Transverse colon (tissue), 4 donors: Measurements from ENCODE around the gene TIAM1. TPM values are rescaled to one million over a fixed set of nuclear protein-coding genes. Genes with fewer than 3 reads are reported as not detected.

Experiments
- DNase-seq: peaks from one replicate; pipeline ENCODE4 v3.0.0-alpha.2; 2019
- H3K27ac ChIP-seq, 4 donors: fragments of 200-600 bp; sonication (generic); 2 replicates each; pipeline ENCODE4 v1.5.1; 2016 to 2018; ENCODE audit warnings: inconsistent platforms in 4 of 4
- H3K27me3 ChIP-seq: fragments of 200-600 bp; sonication (generic); 2 replicates; pipeline ENCODE4 v1.5.1; 2017; ENCODE audit warnings: inconsistent platforms
- H3K36me3 ChIP-seq, 4 donors: fragments of 200-600 bp; sonication (generic); 2 replicates each; pipeline ENCODE4 v1.5.1; 2017 to 2019; ENCODE audit warnings: inconsistent platforms in 4 of 4
- H3K4me1 ChIP-seq, 4 donors: fragments of 200-600 bp; sonication (generic); 2 replicates each; pipeline ENCODE4 v1.5.1; 2017 to 2020; ENCODE audit warnings: inconsistent platforms in 4 of 4
- H3K4me3 ChIP-seq, 4 donors: fragments of 200-600 bp; sonication (generic); 1 replicate in 1 of 4; 2 replicates in 3 of 4; pipeline versions ENCODE4 v1.5.1 to v1.6.1; 2017 to 2019; ENCODE audit warnings: inconsistent platforms in 4 of 4
- H3K9me3 ChIP-seq, 2 donors: fragments of 200-600 bp; sonication (generic); 2 replicates each; pipeline ENCODE4 v1.5.1; 2017 to 2019; ENCODE audit warnings: inconsistent platforms in 2 of 2
- EP300 ChIP-seq: sonication (generic); formaldehyde crosslinking; IDR thresholded peaks from one replicate; pipeline ENCODE4 v1.6.1; 2017; ENCODE audit warnings: antibody characterized with exemption, low read depth
- POLR2A ChIP-seq: fragments of 450-650 bp; IDR thresholded peaks from one replicate; pipeline ENCODE4 v1.6.1; 2016; ENCODE audit warnings: antibody characterized with exemption, mild to moderate bottlenecking, moderate library complexity
- POLR2AphosphoS5 ChIP-seq, 3 donors: sonication (generic); formaldehyde crosslinking; IDR thresholded peaks; one replicate each; pipeline ENCODE4 v1.6.1; 2016; ENCODE audit warnings: antibody characterized with exemption in 3 of 3
- WGBS, 2 donors: methylation state at CpG; one replicate each; pipeline ENCODE4 v1.1.5; 2018; ENCODE audit warnings: low coverage in 1 of 2; 5-methylcytosine and 5-hydroxymethylcytosine counted together
- in situ Hi-C, 4 donors: fragments of 200-750 bp; cut with MboI; loops; one replicate each; pipeline versions ENCODE4 v1.15.0 to v1.15.1; 2017; ENCODE audit warnings: low sequenced_read_pairs in 3 of 4, low pct_ligation_motif_present in 1 of 4, low pct_unique_long_range_greater_than_20kb in 1 of 4
- intact Hi-C: fragments of 100-400 bp; cut with DNase I; formaldehyde crosslinking; loops from one replicate; pipeline ENCODE4 v1.15.1; 2023; ENCODE audit warnings: low total_unique reads
- total RNA-seq, 4 donors: library from RNA; depleted of rRNA; stranded (reverse); fragments of >200 nt; gene quantifications; one replicate each; pipeline ENCODE4 v1.1.0, GENCODE V29; 2016
- TF ChIP-seq, protein P1 (sequence below), 5 experiments: fragments of 200-600 bp in 3 of 5; fragments of 450-650 bp in 2 of 5; sonication (generic) in 3 of 5; IDR thresholded peaks; 1 replicate in 2 of 5; 2 replicates in 3 of 5; pipeline ENCODE4 v1.5.1; 2016 to 2017; ENCODE audit warnings: antibody characterized with exemption in 5 of 5, inconsistent platforms in 3 of 5, mild to moderate bottlenecking in 2 of 5, moderate library complexity in 1 of 5

The TIAM1 gene
- total RNA-seq, 4 donors from 2014 or later = 4.5 to 18.9 (median 6.5) TPM

DNA sequence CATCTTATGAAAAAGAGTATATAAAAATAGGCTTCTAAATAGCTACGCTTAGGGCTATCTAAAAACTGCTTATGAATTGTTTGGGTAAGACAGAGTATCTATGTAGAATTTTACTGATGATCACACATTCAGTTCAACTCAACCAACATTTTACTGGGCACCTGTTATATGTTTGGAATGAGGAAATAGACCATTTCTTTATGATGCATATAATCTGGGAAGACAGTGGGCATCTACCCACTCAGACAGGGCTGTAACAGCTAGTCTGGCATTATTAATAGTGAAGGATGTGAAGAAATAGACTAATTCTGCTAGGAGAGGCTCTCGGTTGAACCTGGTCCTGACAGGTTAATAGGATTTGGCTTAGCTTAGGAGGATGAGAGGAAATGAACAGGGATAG is 56.9 kb downstream of the TIAM1 start:
- Histone ChIP-seq H3K9me3 (no peaks in the 10 kb centered on the region), H3K27ac (no peak overlapping the region), H3K36me3 (no peaks in the 10 kb centered on the region), H3K4me1 (no peaks in the 10 kb centered on the region), H3K27me3 (no peaks in the 10 kb centered on the region), H3K4me3 (no peak overlapping the region)
- 90 to 93% methylated on average over 1 to 2 of the region's 2 CpGs for WGBS, 2 donors
- in situ Hi-C loops (no loop called here), intact Hi-C loops (no loop called here)
- TF ChIP-seq, protein P1, sequence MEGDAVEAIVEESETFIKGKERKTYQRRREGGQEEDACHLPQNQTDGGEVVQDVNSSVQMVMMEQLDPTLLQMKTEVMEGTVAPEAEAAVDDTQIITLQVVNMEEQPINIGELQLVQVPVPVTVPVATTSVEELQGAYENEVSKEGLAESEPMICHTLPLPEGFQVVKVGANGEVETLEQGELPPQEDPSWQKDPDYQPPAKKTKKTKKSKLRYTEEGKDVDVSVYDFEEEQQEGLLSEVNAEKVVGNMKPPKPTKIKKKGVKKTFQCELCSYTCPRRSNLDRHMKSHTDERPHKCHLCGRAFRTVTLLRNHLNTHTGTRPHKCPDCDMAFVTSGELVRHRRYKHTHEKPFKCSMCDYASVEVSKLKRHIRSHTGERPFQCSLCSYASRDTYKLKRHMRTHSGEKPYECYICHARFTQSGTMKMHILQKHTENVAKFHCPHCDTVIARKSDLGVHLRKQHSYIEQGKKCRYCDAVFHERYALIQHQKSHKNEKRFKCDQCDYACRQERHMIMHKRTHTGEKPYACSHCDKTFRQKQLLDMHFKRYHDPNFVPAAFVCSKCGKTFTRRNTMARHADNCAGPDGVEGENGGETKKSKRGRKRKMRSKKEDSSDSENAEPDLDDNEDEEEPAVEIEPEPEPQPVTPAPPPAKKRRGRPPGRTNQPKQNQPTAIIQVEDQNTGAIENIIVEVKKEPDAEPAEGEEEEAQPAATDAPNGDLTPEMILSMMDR (IDR thresholded peaks at IDR 0.05) = no peak
- TF ChIP-seq POLR2A = no peak
- no peak for TF ChIP-seq EP300
- TF ChIP-seq POLR2AphosphoS5 (IDR thresholded peaks at IDR 0.05) = no peak
- DNase-seq = no peak

GRCh38 chr21:31286621-31287020 is 57.4 kb downstream of the TIAM1 start:
- no peak overlapping the region for H3K27ac ChIP-seq
- in situ Hi-C loops (no loop called here), intact Hi-C loops (no loop called here)
- H3K4me3 ChIP-seq = no peak overlapping the region
- H3K36me3 ChIP-seq = no peaks in the 10 kb centered on the region
- no peaks in the 10 kb centered on the region for H3K27me3 ChIP-seq
- no peaks in the 10 kb centered on the region for H3K9me3 ChIP-seq
- WGBS, 2 donors = 95% methylated on average over 1 of the region's 1 CpG; no CpG with 5 or more reads in 1 of the 2 donors
- TF ChIP-seq, protein P1 (IDR thresholded peaks at IDR 0.05) = no peak
- TF ChIP-seq EP300 (no peak), POLR2A (no peak), POLR2AphosphoS5 (IDR thresholded peaks at IDR 0.05) (no peak)
- DNase-seq = no peak
- no peaks in the 10 kb centered on the region for H3K4me1 ChIP-seq

GRCh38 chr21:31284797-31285397 is 59.2 kb downstream of the TIAM1 start:
- H3K4me1 ChIP-seq = no peaks in the 10 kb centered on the region
- no peaks in the 10 kb centered on the region for H3K36me3 ChIP-seq
- no peaks in the 10 kb centered on the region for H3K27me3 ChIP-seq
- DNase-seq = no peak
- in situ Hi-C loops = no loop called here
- intact Hi-C loops = no loop called here
- TF ChIP-seq POLR2AphosphoS5 (IDR thresholded peaks at IDR 0.05) (no peak), POLR2A (no peak), EP300 (no peak)
- TF ChIP-seq, protein P1 (IDR thresholded peaks at IDR 0.05) = no peak
- H3K27ac ChIP-seq = no peak overlapping the region
- H3K4me3 ChIP-seq = no peak overlapping the region
- WGBS, 2 donors = 80 to 85% methylated on average over 1 to 5 of the region's 5 CpGs
- H3K9me3 ChIP-seq = no peaks in the 10 kb centered on the region

DNA sequence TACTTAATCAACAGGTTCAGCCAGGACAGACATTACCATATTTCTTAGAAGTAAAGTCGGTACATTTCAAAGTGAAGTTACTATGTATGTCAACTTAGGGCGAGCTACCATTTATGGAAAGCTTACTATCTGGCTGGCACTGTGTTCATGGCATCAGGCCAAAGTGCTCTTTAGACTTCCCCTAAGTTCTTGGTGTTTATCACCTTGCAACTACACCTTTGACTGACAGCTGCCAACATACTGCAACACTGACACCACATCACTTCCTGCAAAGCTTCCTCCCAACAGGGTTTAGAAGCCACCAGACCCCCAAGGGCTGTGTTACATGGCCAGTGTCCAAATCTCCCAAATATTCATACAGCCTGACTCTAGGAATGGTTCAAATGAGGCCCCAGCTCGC is 61.0 kb downstream of the TIAM1 start:
- intact Hi-C loops (no loop called here), in situ Hi-C loops (no loop called here)
- Histone ChIP-seq H3K4me1 (no peaks in the 10 kb centered on the region), H3K9me3 (no peaks in the 10 kb centered on the region), H3K4me3 (no peak overlapping the region), H3K36me3 (no peaks in the 10 kb centered on the region), H3K27me3 (no peaks in the 10 kb centered on the region), H3K27ac (no peak overlapping the region)
- 47 to 63% methylated on average over 3 of the region's 3 CpGs for WGBS, 2 donors
- DNase-seq = no peak
- TF ChIP-seq EP300 (no peak), POLR2AphosphoS5 (IDR thresholded peaks at IDR 0.05) (no peak), POLR2A (no peak)
- TF ChIP-seq, protein P1 (IDR thresholded peaks at IDR 0.05) = no peak
